HepG2 (cell line): ENCODE results near the gene SOX12. TPM values are rescaled to one million over a fixed set of nuclear protein-coding genes. Genes with fewer than 3 reads are reported as not detected.

Experiments used
- CREM ChIP-seq, 2 experiments: sonication (generic) in 1 of 2; formaldehyde crosslinking in 1 of 2; IDR thresholded peaks; 2 replicates each; pipeline versions ENCODE4 v1.4.0 to v1.6.1; 2016 to 2020; ENCODE audit warnings: antibody characterized with exemption in 1 of 2, mild to moderate bottlenecking in 1 of 2, missing genetic modification reagents in 1 of 2
- FOSL2 ChIP-seq: sonication (generic); formaldehyde crosslinking; IDR thresholded peaks from 2 replicates; pipeline ENCODE4 v1.4.0; 2020; ENCODE audit warnings: missing genetic modification reagents
- FOXK2 ChIP-seq: fragments of 450-650 bp; IDR thresholded peaks from 2 replicates; pipeline ENCODE4 v1.6.1; 2016
- GPN1 ChIP-seq: sonication (generic); formaldehyde crosslinking; IDR thresholded peaks from 2 replicates; pipeline ENCODE4 v1.5.1; 2020; ENCODE audit warnings: missing genetic modification reagents, borderline replicate concordance
- HNRNPUL1 ChIP-seq: fragments of 200-400 bp; formaldehyde crosslinking; IDR thresholded peaks from 2 replicates; pipeline ENCODE4 v1.6.1; 2017; ENCODE audit warnings: low read depth, mild to moderate bottlenecking, low read length, moderate library complexity
- ISL2 ChIP-seq: sonication (generic); formaldehyde crosslinking; IDR thresholded peaks from 2 replicates; pipeline ENCODE4 v1.5.0; 2020; ENCODE audit warnings: missing genetic modification reagents
- PAWR ChIP-seq: sonication (generic); formaldehyde crosslinking; IDR thresholded peaks from 2 replicates; pipeline ENCODE4 v1.4.0; 2020; ENCODE audit warnings: missing genetic modification reagents, mild to moderate bottlenecking, borderline replicate concordance
- TCF7 ChIP-seq: sonication (generic); IDR thresholded peaks from 2 replicates; pipeline ENCODE4 v1.6.1; 2016; ENCODE audit warnings: antibody characterized with exemption, low read depth
- TOE1 ChIP-seq: sonication (generic); formaldehyde crosslinking; IDR thresholded peaks from 2 replicates; pipeline ENCODE4 v1.4.0; 2020; ENCODE audit warnings: mild to moderate bottlenecking, missing genetic modification reagents
- ZNF607 ChIP-seq: sonication (generic); formaldehyde crosslinking; IDR thresholded peaks from 2 replicates; pipeline ENCODE4 v1.5.1; 2020; ENCODE audit warnings: missing genetic modification reagents, mild to moderate bottlenecking, borderline replicate concordance
- ZNF674 ChIP-seq: sonication (generic); formaldehyde crosslinking; IDR thresholded peaks from 2 replicates; pipeline ENCODE4 v1.5.0; 2020; ENCODE audit warnings: low read depth, mild to moderate bottlenecking, missing genetic modification reagents
- ZNF7 ChIP-seq: IDR thresholded peaks from 2 replicates; pipeline ENCODE4 v1.6.1; 2016; ENCODE audit warnings: missing biosample characterization, missing genetic modification reagents
- ZNF878 ChIP-seq: sonication (generic); formaldehyde crosslinking; IDR thresholded peaks from 2 replicates; pipeline ENCODE4 v1.8.1; 2023; ENCODE audit warnings: mild to moderate bottlenecking, missing genetic modification reagents, moderate library complexity
- ZNF891 ChIP-seq: sonication (generic); formaldehyde crosslinking; IDR thresholded peaks from 2 replicates; pipeline ENCODE4 v1.5.0; 2020; ENCODE audit warnings: mild to moderate bottlenecking, missing genetic modification reagents
- polyA plus RNA-seq, 8 experiments: library from polyadenylated mRNA; depleted of rRNA in 3 of 8; stranded (reverse) in 7 of 8; unstranded in 1 of 8; fragments of >200 nt; fragmentation: Illumina TruSeq in 4 of 8; extraction: Trizol in 4 of 8; gene quantifications; 2 replicates each; pipeline versions ENCODE4 v1.2.1 to v1.2.3, GENCODE V29; 2011 to 2016; ENCODE audit warnings: low read depth in 4 of 8, missing spikeins in 1 of 8, mixed read lengths in 1 of 8; ENCODE audit not compliant: insufficient read depth in 1 of 8
- total RNA-seq, 5 experiments: library from RNA; depleted of rRNA; stranded (reverse); fragments of >200 nt; fragmentation: Illumina TruSeq; extraction: Trizol; gene quantifications; 2 replicates each; pipeline ENCODE4 v1.2.3, GENCODE V29; 2016; ENCODE audit warnings: low read depth in 1 of 5
- TF ChIP-seq, protein P1 (sequence below): sonication (generic); formaldehyde crosslinking; conservative IDR thresholded peaks from 2 replicates; pipeline ENCODE4 v1.4.0; 2020; ENCODE audit warnings: missing genetic modification reagents
- TF ChIP-seq, protein P2 (sequence below): sonication (generic); formaldehyde crosslinking; IDR thresholded peaks from 2 replicates; pipeline ENCODE4 v1.4.0; 2020; ENCODE audit warnings: missing genetic modification reagents, borderline replicate concordance
- TF ChIP-seq, protein P3 (sequence below): sonication (generic); formaldehyde crosslinking; IDR thresholded peaks from 2 replicates; pipeline ENCODE4 v1.4.0; 2020; ENCODE audit warnings: mild to moderate bottlenecking, low read depth, missing genetic modification reagents
- TF ChIP-seq, protein P4 (sequence below): sonication (generic); formaldehyde crosslinking; IDR thresholded peaks from 2 replicates; pipeline ENCODE4 v1.5.0; 2020; ENCODE audit warnings: missing genetic modification reagents, mild to moderate bottlenecking, borderline replicate concordance
- TF ChIP-seq, protein P5 (sequence below): sonication (generic); formaldehyde crosslinking; IDR thresholded peaks from 2 replicates; pipeline ENCODE4 v1.4.0; 2020; ENCODE audit warnings: missing genetic modification reagents

Gene SOX12
- total and polyA plus RNA-seq, 2 of the 13 experiments (the other 11 are each of a cell fraction or from before 2014, with no cell fraction given) = 10.0 to 18.7 TPM

DNA sequence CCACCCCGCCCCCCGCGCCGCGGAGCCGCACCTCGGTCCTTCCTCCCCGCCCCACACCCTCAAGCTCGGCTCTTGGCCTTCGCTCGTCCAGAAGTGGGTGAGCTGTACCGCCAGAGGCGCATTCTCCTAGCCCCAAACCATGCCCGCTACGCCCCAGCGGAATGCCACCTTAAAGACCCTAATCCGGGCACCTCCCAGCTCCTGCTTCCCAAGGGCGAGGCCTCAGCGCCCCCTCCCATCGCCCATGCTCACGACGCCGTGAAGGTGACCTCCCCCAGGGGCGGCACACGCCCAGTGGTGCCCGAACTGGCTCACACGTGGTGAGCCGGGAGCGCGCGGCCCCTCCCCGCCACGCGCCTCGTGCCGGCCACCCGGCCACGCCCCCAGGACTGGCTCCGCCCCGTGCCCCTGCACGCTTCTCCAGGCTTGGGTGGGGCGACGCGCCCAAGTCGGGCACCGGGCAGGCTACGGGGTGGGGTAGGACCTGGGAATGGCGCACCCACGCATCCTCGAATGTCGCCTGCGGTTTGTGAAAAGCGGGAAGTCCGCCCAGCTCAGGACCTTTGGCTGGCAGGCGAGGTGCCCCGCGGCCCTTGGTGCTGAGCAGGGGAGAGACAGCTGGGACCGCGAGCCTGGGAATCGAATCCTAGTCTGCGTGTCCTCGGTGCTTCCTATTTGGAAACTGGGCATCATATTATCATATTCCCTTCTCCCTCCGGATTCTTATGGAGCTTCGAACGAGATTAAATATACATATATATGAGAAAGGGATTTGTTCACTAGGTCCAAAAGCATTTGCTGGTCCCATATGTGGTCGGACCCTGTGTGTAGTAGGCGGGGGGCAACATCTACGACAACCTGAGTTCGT, 941 bp upstream of the SOX12 start (continued):
- TF ChIP-seq, protein P1, sequence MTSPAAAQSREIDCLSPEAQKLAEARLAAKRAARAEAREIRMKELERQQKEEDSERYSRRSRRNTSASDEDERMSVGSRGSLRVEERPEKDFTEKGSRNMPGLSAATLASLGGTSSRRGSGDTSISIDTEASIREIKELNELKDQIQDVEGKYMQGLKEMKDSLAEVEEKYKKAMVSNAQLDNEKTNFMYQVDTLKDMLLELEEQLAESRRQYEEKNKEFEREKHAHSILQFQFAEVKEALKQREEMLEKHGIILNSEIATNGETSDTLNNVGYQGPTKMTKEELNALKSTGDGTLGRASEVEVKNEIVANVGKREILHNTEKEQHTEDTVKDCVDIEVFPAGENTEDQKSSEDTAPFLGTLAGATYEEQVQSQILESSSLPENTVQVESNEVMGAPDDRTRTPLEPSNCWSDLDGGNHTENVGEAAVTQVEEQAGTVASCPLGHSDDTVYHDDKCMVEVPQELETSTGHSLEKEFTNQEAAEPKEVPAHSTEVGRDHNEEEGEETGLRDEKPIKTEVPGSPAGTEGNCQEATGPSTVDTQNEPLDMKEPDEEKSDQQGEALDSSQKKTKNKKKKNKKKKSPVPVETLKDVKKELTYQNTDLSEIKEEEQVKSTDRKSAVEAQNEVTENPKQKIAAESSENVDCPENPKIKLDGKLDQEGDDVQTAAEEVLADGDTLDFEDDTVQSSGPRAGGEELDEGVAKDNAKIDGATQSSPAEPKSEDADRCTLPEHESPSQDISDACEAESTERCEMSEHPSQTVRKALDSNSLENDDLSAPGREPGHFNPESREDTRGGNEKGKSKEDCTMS (CRISPR knock-in tag) = no peak
- TF ChIP-seq TOE1 (CRISPR knock-in tag) (peak; percentile 81; the same call in 1 of the 2 replicates), ZNF7 (no peak; the same call in 1 of the 2 replicates), PAWR (no peak), ZNF674 (CRISPR knock-in tag) (peak; percentile 66; the same call in 1 of the 2 replicates), CREM (IDR thresholded peaks at IDR 0.05) (0 out of 2 replicates have a peak, but pooled peaks have one; percentile 10), CREM (CRISPR knock-in tag; IDR thresholded peaks at IDR 0.05) (no peak), ZNF878 (peak; percentile 41; the same call in 1 of the 2 replicates), ZNF607 (peak; percentile 97), HNRNPUL1 (peak; percentile 32; the same call in 1 of the 2 replicates), TCF7 (no peak), FOXK2 (no peak), ISL2 (CRISPR knock-in tag) (peak; percentile 80), FOSL2 (peak; percentile 69), GPN1 (no peak; the same call in 1 of the 2 replicates), ZNF891 (CRISPR knock-in tag) (peak; percentile 99)
- TF ChIP-seq, protein P2, sequence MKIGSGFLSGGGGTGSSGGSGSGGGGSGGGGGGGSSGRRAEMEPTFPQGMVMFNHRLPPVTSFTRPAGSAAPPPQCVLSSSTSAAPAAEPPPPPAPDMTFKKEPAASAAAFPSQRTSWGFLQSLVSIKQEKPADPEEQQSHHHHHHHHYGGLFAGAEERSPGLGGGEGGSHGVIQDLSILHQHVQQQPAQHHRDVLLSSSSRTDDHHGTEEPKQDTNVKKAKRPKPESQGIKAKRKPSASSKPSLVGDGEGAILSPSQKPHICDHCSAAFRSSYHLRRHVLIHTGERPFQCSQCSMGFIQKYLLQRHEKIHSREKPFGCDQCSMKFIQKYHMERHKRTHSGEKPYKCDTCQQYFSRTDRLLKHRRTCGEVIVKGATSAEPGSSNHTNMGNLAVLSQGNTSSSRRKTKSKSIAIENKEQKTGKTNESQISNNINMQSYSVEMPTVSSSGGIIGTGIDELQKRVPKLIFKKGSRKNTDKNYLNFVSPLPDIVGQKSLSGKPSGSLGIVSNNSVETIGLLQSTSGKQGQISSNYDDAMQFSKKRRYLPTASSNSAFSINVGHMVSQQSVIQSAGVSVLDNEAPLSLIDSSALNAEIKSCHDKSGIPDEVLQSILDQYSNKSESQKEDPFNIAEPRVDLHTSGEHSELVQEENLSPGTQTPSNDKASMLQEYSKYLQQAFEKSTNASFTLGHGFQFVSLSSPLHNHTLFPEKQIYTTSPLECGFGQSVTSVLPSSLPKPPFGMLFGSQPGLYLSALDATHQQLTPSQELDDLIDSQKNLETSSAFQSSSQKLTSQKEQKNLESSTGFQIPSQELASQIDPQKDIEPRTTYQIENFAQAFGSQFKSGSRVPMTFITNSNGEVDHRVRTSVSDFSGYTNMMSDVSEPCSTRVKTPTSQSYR = peak; percentile 94
- TF ChIP-seq, protein P3, sequence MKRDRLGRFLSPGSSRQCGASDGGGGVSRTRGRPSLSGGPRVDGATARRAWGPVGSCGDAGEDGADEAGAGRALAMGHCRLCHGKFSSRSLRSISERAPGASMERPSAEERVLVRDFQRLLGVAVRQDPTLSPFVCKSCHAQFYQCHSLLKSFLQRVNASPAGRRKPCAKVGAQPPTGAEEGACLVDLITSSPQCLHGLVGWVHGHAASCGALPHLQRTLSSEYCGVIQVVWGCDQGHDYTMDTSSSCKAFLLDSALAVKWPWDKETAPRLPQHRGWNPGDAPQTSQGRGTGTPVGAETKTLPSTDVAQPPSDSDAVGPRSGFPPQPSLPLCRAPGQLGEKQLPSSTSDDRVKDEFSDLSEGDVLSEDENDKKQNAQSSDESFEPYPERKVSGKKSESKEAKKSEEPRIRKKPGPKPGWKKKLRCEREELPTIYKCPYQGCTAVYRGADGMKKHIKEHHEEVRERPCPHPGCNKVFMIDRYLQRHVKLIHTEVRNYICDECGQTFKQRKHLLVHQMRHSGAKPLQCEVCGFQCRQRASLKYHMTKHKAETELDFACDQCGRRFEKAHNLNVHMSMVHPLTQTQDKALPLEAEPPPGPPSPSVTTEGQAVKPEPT (CRISPR knock-in tag) = peak; percentile 98
- TF ChIP-seq, protein P4, sequence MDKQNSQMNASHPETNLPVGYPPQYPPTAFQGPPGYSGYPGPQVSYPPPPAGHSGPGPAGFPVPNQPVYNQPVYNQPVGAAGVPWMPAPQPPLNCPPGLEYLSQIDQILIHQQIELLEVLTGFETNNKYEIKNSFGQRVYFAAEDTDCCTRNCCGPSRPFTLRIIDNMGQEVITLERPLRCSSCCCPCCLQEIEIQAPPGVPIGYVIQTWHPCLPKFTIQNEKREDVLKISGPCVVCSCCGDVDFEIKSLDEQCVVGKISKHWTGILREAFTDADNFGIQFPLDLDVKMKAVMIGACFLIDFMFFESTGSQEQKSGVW (CRISPR knock-in tag) = peak; percentile 27; the same call in 1 of the 2 replicates
- TF ChIP-seq, protein P5, sequence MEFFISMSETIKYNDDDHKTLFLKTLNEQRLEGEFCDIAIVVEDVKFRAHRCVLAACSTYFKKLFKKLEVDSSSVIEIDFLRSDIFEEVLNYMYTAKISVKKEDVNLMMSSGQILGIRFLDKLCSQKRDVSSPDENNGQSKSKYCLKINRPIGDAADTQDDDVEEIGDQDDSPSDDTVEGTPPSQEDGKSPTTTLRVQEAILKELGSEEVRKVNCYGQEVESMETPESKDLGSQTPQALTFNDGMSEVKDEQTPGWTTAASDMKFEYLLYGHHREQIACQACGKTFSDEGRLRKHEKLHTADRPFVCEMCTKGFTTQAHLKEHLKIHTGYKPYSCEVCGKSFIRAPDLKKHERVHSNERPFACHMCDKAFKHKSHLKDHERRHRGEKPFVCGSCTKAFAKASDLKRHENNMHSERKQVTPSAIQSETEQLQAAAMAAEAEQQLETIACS (CRISPR knock-in tag) = peak; percentile 99
